PFSK-1 (cell line): ENCODE measurements around the gene SLC39A11.

Experiments used
- FOXP2 ChIP-seq: optimal IDR thresholded peaks from 2 replicates; pipeline ENCODE3; 2011; ENCODE audit warnings: borderline replicate concordance, control low read depth, inconsistent platforms; ENCODE audit not compliant: insufficient read depth; ENCODE audit errors: extremely low read length, extremely low read depth
- POLR2AphosphoS5 ChIP-seq: IDR thresholded peaks from 2 replicates; pipeline ENCODE4 v1.6.1; 2012; ENCODE audit warnings: low read depth, mild to moderate bottlenecking, control low read depth, low read length, moderate library complexity
- SIN3A ChIP-seq: IDR thresholded peaks from 2 replicates; pipeline ENCODE4 v1.6.1; 2012; ENCODE audit warnings: mild to moderate bottlenecking, low read length, moderate library complexity, borderline replicate concordance; ENCODE audit not compliant: insufficient read depth
- TAF1 ChIP-seq: IDR thresholded peaks from 2 replicates; pipeline ENCODE4 v1.6.1; 2012; ENCODE audit warnings: low read length, control low read depth, borderline replicate concordance; ENCODE audit not compliant: insufficient read depth
- TF ChIP-seq, protein P1 (sequence below), 2 experiments: IDR thresholded peaks; 2 replicates each; pipeline versions ENCODE4 v1.6.1 to v1.8.0; 2011 to 2012; ENCODE audit warnings: low read depth in 2 of 2, low read length in 2 of 2, control low read depth in 1 of 2, inconsistent platforms in 1 of 2, mild to moderate bottlenecking in 1 of 2, moderate library complexity in 1 of 2; ENCODE audit not compliant: insufficient read depth in 1 of 2

Gene SLC39A11

DNA sequence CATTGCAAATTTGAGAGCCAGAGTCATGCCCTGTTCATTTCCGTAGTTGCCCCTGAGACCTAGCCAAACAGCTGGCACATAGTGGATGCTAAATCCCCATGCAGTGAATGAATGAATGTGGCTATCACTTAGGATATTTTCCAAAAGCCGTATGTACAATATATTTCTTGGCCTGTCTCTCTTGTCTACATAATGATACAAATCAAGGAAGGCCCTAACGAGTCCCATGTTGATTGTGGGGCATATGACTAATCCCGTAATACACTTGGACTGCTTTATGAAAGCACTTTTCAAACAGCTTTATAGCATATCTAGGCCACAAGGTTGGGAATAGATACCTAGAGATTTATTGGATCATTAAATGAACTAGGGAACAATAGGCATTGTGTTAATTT, 478.0 kb downstream of the SLC39A11 start:
- TF ChIP-seq POLR2AphosphoS5 (no peak), SIN3A (no peak), TAF1 (no peak), FOXP2 (no peak)
- TF ChIP-seq, protein P1, sequence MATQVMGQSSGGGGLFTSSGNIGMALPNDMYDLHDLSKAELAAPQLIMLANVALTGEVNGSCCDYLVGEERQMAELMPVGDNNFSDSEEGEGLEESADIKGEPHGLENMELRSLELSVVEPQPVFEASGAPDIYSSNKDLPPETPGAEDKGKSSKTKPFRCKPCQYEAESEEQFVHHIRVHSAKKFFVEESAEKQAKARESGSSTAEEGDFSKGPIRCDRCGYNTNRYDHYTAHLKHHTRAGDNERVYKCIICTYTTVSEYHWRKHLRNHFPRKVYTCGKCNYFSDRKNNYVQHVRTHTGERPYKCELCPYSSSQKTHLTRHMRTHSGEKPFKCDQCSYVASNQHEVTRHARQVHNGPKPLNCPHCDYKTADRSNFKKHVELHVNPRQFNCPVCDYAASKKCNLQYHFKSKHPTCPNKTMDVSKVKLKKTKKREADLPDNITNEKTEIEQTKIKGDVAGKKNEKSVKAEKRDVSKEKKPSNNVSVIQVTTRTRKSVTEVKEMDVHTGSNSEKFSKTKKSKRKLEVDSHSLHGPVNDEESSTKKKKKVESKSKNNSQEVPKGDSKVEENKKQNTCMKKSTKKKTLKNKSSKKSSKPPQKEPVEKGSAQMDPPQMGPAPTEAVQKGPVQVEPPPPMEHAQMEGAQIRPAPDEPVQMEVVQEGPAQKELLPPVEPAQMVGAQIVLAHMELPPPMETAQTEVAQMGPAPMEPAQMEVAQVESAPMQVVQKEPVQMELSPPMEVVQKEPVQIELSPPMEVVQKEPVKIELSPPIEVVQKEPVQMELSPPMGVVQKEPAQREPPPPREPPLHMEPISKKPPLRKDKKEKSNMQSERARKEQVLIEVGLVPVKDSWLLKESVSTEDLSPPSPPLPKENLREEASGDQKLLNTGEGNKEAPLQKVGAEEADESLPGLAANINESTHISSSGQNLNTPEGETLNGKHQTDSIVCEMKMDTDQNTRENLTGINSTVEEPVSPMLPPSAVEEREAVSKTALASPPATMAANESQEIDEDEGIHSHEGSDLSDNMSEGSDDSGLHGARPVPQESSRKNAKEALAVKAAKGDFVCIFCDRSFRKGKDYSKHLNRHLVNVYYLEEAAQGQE (IDR thresholded peaks at IDR 0.05; ENCODE audit: insufficient read depth in 1 of 2, low read depth in 2 of 2, low read length in 2 of 2) = no peak

DNA sequence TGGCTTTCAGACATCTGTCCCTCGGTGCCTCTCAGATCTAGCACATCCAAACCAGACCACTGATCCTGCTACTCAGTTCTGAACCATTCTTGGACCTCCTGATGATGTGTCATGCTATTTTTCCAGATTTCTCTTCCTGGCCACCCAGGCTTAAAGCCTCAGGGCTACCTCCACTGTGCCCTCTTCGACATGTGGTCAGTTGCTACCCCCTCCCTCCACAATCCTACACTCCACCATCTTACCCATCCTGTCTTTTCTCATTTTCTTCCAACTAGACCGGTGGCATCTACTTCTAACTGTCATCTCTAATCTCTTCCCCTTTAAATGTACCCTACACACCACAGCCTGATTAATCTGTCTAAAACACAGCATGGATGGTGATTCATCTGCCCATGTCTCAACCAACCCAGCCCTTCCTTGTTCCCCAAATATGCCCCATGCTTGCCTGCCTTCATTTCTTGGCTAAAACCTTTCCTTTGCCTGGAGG, 478.6 kb downstream of the SLC39A11 start:
- no peak for TF ChIP-seq FOXP2
- TF ChIP-seq POLR2AphosphoS5 = no peak
- TF ChIP-seq, protein P1 (IDR thresholded peaks at IDR 0.05; ENCODE audit: insufficient read depth in 1 of 2, low read depth in 2 of 2, low read length in 2 of 2) = no peak
- TF ChIP-seq SIN3A = no peak
- TF ChIP-seq TAF1 = no peak

DNA sequence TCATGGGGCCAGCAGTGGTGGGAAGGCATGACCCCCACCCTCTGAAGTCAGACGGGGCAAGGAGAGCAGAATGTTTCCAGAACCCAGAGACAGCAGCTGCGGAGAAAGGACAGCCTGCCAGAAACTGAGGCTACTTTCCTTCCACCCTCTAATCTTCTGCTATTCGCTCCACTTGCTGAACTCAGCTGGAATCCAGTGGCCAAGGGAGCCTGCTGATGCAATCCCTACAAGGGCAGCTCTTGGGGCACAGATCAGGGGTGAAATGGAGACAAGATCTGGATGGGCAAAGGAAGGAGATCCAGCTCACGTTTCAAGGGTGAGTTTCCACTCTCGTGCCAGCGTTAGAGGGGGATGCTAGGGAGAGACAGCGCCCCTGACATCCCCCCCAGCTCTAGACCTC, 479.1 kb downstream of the SLC39A11 start:
- TF ChIP-seq, protein P1 (IDR thresholded peaks at IDR 0.05; ENCODE audit: insufficient read depth in 1 of 2, low read depth in 2 of 2, low read length in 2 of 2) = no peak
- TF ChIP-seq SIN3A (no peak), FOXP2 (no peak), TAF1 (no peak), POLR2AphosphoS5 (no peak)

DNA sequence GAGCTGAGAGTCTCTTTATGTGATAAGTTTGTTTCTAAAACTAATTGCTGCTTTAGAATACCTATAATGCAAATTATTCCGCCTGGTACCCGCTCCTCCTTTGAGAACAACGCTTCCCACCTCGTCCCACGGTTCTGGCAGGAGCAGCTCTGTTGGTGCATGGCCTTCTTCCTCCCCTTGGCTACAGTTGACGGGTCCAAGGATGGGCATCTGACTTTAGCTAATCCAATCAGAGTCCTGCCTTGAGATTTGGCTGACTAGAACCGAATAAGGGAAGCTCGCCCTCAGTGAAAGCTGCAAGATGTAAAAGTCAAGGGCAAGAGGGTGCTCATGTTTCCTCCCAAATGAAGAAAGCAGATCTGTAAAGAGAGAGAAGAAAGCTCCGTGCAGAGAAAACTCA, 481.3 kb downstream of the SLC39A11 start:
- TF ChIP-seq TAF1 (no peak), POLR2AphosphoS5 (no peak), FOXP2 (no peak), SIN3A (no peak)
- TF ChIP-seq, protein P1 (IDR thresholded peaks at IDR 0.05; ENCODE audit: insufficient read depth in 1 of 2, low read depth in 2 of 2, low read length in 2 of 2) = no peak

DNA sequence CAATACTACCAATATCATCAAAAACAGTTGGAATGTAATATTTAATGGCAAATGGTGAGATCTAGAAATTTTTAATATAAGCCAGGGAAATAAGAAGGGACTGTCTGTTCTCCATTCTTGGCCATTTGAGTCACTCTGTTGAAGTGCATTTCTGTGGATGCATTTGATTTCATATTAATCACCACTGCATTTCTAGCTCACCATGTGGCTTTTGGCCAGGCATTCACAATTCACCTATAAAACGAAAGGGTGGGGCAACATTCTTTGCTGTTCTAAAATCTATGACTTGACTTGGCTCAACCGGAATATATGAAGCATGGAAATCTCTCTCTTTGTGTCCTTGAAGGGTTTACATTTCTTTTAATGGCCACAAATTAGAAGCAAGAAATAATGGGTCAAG, 483.0 kb downstream of the SLC39A11 start:
- TF ChIP-seq POLR2AphosphoS5 (no peak), TAF1 (no peak), SIN3A (no peak)
- TF ChIP-seq, protein P1 (IDR thresholded peaks at IDR 0.05; ENCODE audit: insufficient read depth in 1 of 2, low read depth in 2 of 2, low read length in 2 of 2) = no peak
